T follicular helper cell (primary cell): Measurements from ENCODE around the gene TNRC6A.
"Not testable (repeated sequence)": the region's sequence is repeated elsewhere in the genome, so short reads cannot be mapped to it uniquely, and the experiment has no call there.

Experiments used
- DNase-seq: peaks from one replicate; pipeline ENCODE4 v3.0.0-alpha.2; 2020; ENCODE audit warnings: low read depth

TNRC6A gene

GRCh38 chr16:24845726-24846547 lies 116.5 kb downstream of the TNRC6A start, which contains the start of gene SLC5A11:
Gene SLC5A11, plus strand, starts transcription at chr16:24845963. Its CDS starts 12,681 bp downstream, at chr16:24858644.
- DNase-seq, result no peak

GRCh38 chr16:24846548-24847357 lies 117.3 kb downstream of the TNRC6A start:
- no peak for DNase-seq

GRCh38 chr16:24847358-24847664 lies 117.9 kb downstream of the TNRC6A start:
- no peak for DNase-seq

GRCh38 chr16:24848065-24848464 lies 118.6 kb downstream of the TNRC6A start:
- DNase-seq, result no peak

- DNase-seq, result no peak
Observed at GRCh38 chr16:24849641-24850040, 120.2 kb downstream of the TNRC6A start.

- no peak for DNase-seq
Observed at GRCh38 chr16:24850289-24850938, 121.0 kb downstream of the TNRC6A start.

- no peak for DNase-seq
Observed at GRCh38 chr16:24851700-24852099, 122.2 kb downstream of the TNRC6A start.

GRCh38 chr16:24852281-24852721 lies 122.8 kb downstream of the TNRC6A start:
- no peak for DNase-seq

GRCh38 chr16:24853169-24853824 lies 123.8 kb downstream of the TNRC6A start:
- no peak for DNase-seq

GRCh38 chr16:24853830-24854229 lies 124.4 kb downstream of the TNRC6A start:
- DNase-seq, result no peak

- DNase-seq, result no peak
Observed at GRCh38 chr16:24854607-24855171, 125.2 kb downstream of the TNRC6A start.

GRCh38 chr16:24855678-24856077 lies 126.2 kb downstream of the TNRC6A start:
- no peak for DNase-seq

GRCh38 chr16:24856871-24857270 lies 127.4 kb downstream of the TNRC6A start:
- not testable (repeated sequence) for DNase-seq

GRCh38 chr16:24858219-24859041 lies 129.0 kb downstream of the TNRC6A start:
- peak; percentile 30 for DNase-seq

- no peak for DNase-seq
Observed at GRCh38 chr16:24861461-24861860, 132.0 kb downstream of the TNRC6A start.

GRCh38 chr16:24863582-24864437 lies 134.4 kb downstream of the TNRC6A start:
- DNase-seq, result no peak

GRCh38 chr16:24869033-24869432 lies 139.6 kb downstream of the TNRC6A start:
- DNase-seq, result no peak

- DNase-seq, result no peak
Observed at GRCh38 chr16:24871891-24872290, 142.4 kb downstream of the TNRC6A start.

GRCh38 chr16:24873028-24873427 lies 143.6 kb downstream of the TNRC6A start:
- no peak for DNase-seq

GRCh38 chr16:24875466-24875865 lies 146.0 kb downstream of the TNRC6A start:
- no peak for DNase-seq
